Activated CD8-positive, alpha-beta T cell treated with anti-CD3 and anti-CD28 coated beads for 36 hours (primary cell): ENCODE data around the gene BRINP1. TPM values are rescaled to one million over a fixed set of nuclear protein-coding genes. Genes with fewer than 3 reads are reported as not detected.

Experiments used
- ATAC-seq: fragments of 200-7000 bp; cut with Tn5 transposase; one replicate; pipeline ENCODE4 v1.10.0; 2021; ENCODE audit warnings: mild to moderate bottlenecking, moderate library complexity
- CTCF ChIA-PET: fragments of 350-600 bp; sonication (Branson Sonifier 250); formaldehyde crosslinking; loops from one replicate; lab custom pipeline; 2021; ENCODE audit warnings: antibody characterized with exemption; lab: Charles Lee
- POLR2A ChIA-PET: fragments of 350-600 bp; sonication (Branson Sonifier 250); formaldehyde crosslinking; loops from one replicate; lab custom pipeline; 2021; ENCODE audit warnings: antibody characterized with exemption; lab: Charles Lee
- DNase-seq: peaks from one replicate; pipeline ENCODE4 v3.0.0-alpha.2; 2020
- H3K27ac Mint-ChIP-seq: one replicate; pipeline ENCODE4 v1.8.0; 2021; ENCODE audit warnings: mild to moderate bottlenecking, mixed read lengths
- H3K27me3 Mint-ChIP-seq: one replicate; pipeline ENCODE4 v1.8.0; 2021; ENCODE audit warnings: mixed read lengths
- H3K36me3 Mint-ChIP-seq: one replicate; pipeline ENCODE4 v1.8.0; 2021; ENCODE audit warnings: low read depth, mixed read lengths
- H3K4me1 Mint-ChIP-seq: one replicate; pipeline ENCODE4 v1.8.0; 2021; ENCODE audit warnings: low read depth, mixed read lengths
- H3K4me3 Mint-ChIP-seq: one replicate; pipeline ENCODE4 v1.8.0; 2021; ENCODE audit warnings: mild to moderate bottlenecking, moderate library complexity, mixed read lengths
- H3K9me3 Mint-ChIP-seq: one replicate; pipeline ENCODE4 v1.8.0; 2021; ENCODE audit warnings: mixed read lengths
- intact Hi-C: fragments of 100-400 bp; cut with micrococcal nuclease; formaldehyde crosslinking; loops from one replicate; pipeline ENCODE4 v1.10.0; 2022
- total RNA-seq, 2 experiments: library from RNA; stranded (reverse); gene quantifications; one replicate each; pipeline ENCODE4 v1.2.3, GENCODE V29; 2021
- TF ChIP-seq, protein P1 (sequence below): fragments of 200-600 bp; IDR thresholded peaks from one replicate; pipeline ENCODE4 v1.8.0; 2022; ENCODE audit warnings: antibody characterized with exemption, mild to moderate bottlenecking

Gene BRINP1
- total RNA-seq, 2 experiments from 2014 or later, result not detected

DNA sequence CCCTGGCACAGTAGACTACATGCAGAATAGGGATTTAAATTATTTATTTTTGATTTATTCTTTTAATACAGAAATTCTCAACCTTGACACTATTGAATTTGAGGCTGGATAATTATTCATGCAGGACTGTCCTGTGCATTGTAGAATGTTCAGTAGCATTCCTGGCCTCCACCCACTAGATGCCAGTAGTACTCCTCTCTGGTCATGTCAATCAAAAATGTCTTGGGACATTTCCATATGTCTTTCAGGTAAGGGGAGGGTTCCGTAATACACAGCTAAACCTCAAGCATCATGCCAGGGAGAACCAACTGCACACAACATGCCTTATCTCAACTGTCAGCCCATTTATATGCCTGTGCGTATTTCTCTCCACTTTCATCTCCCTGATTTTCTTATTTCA is 231.8 kb downstream of the BRINP1 start:
- intact Hi-C loops, result no loop called here
- POLR2A ChIA-PET, result no interaction called here
- no peaks in the 10 kb centered on the region for H3K4me1 Mint-ChIP-seq
- peaks cover 4% of the 10 kb centered on the region for H3K9me3 Mint-ChIP-seq
- H3K27me3 Mint-ChIP-seq, result no peaks in the 10 kb centered on the region
- ATAC-seq (no peak), DNase-seq (no peak)
- H3K4me3 Mint-ChIP-seq, result no peak overlapping the region
- CTCF ChIA-PET, result no interaction called here
- H3K36me3 Mint-ChIP-seq, result no peaks in the 10 kb centered on the region
- no peak overlapping the region for H3K27ac Mint-ChIP-seq
- TF ChIP-seq, protein P1, sequence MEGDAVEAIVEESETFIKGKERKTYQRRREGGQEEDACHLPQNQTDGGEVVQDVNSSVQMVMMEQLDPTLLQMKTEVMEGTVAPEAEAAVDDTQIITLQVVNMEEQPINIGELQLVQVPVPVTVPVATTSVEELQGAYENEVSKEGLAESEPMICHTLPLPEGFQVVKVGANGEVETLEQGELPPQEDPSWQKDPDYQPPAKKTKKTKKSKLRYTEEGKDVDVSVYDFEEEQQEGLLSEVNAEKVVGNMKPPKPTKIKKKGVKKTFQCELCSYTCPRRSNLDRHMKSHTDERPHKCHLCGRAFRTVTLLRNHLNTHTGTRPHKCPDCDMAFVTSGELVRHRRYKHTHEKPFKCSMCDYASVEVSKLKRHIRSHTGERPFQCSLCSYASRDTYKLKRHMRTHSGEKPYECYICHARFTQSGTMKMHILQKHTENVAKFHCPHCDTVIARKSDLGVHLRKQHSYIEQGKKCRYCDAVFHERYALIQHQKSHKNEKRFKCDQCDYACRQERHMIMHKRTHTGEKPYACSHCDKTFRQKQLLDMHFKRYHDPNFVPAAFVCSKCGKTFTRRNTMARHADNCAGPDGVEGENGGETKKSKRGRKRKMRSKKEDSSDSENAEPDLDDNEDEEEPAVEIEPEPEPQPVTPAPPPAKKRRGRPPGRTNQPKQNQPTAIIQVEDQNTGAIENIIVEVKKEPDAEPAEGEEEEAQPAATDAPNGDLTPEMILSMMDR, result no peak

DNA sequence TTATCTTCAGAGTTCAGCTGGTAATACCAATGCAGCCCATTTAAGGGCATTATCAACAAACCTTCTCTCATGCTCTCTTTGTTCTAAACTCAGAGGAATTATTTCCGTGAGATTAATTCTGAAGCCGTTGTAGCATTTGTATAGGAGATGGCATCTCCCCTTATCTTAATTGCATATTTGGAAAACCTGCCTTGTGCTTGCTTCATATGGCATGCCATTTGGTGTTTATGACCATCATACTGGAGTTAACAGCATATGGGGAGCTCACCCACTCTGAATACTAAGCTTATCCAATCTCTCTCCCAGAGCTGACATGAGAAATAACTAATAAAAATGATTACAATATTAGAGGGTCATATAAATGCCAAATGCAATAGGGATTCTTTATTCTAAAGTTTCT is 243.2 kb downstream of the BRINP1 start:
- no peak overlapping the region for H3K27ac Mint-ChIP-seq
- no peaks in the 10 kb centered on the region for H3K9me3 Mint-ChIP-seq

DNA sequence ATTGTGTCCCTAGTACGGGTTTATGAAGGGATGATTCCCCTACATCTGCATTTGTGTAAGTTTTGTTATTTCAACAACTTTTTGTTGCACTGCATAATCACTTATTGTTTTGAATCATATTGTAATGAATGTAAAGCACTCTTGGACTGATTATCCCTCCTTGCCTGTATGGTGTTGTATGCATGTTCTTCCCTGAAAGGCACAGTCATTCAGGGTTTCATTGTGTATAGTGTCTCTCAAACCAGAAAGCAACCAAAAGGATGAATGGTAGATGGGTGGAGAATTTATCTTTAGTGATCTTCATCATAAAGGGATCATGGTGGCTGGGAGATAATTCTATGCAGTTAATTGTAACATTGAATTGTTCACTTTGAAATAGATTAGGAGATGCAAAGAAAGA is 247.3 kb downstream of the BRINP1 start:
- Mint-ChIP-seq H3K27ac (no peak overlapping the region), H3K27me3 (no peaks in the 10 kb centered on the region), H3K4me3 (no peak overlapping the region), H3K4me1 (no peaks in the 10 kb centered on the region), H3K36me3 (no peaks in the 10 kb centered on the region), H3K9me3 (peaks cover 2% of the 10 kb centered on the region)
- TF ChIP-seq, protein P1, result no peak
- POLR2A ChIA-PET, result no interaction called here
- DNase-seq (no peak), ATAC-seq (no peak)
- intact Hi-C loops, result no loop called here
- CTCF ChIA-PET, result no interaction called here

More for the DNA sequence above, 243.2 kb downstream of the BRINP1 start:
- Mint-ChIP-seq H3K36me3 (no peaks in the 10 kb centered on the region), H3K4me3 (no peak overlapping the region), H3K4me1 (no peaks in the 10 kb centered on the region), H3K27me3 (no peaks in the 10 kb centered on the region)
- no peak for ATAC-seq
- intact Hi-C loops, result no loop called here
- ChIA-PET CTCF (no interaction called here), POLR2A (no interaction called here)
- TF ChIP-seq, protein P1, result no peak
- no peak for DNase-seq

DNA sequence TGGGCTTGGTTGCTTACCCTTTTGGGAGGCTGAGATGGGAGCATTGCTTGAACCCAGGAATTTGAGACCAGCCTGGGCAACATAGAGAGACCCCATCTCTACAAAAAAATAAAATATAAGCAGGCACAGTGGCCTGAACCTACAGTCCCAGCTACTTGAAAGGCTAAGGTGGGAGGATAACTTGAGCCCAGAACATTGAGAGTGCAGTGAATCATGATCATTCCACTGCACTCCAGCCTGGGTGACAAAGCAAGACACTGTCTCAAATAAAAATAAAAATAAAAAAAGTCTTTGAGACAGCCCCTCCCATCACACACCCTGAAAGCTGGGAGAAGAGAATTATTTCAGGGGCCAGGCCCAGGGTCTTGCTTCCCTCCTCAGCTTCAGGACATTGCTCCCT is 251.8 kb downstream of the BRINP1 start:
- peaks cover 12% of the 10 kb centered on the region for H3K9me3 Mint-ChIP-seq
- H3K4me1 Mint-ChIP-seq, result no peaks in the 10 kb centered on the region
- ATAC-seq (no peak), DNase-seq (no peak)
- no peak overlapping the region for H3K4me3 Mint-ChIP-seq
- POLR2A ChIA-PET, result no interaction called here
- CTCF ChIA-PET, result no interaction called here
- no peaks in the 10 kb centered on the region for H3K27me3 Mint-ChIP-seq
- TF ChIP-seq, protein P1, result no peak
- intact Hi-C loops, result no loop called here
- H3K36me3 Mint-ChIP-seq, result no peaks in the 10 kb centered on the region
- H3K27ac Mint-ChIP-seq, result no peak overlapping the region
